Colonic mucosa (tissue), 4 donors: ENCODE results near the gene ORM2. TPM values are rescaled to one million over a fixed set of nuclear protein-coding genes. Genes with fewer than 3 reads are reported as not detected.
"Not testable (repeated sequence)": the region's sequence is repeated elsewhere in the genome, so short reads cannot be mapped to it uniquely, and the experiment has no call there.

Experiments
- DNase-seq: peaks from one replicate; pipeline ENCODE4 v3.0.0-alpha.2; 2020
- H3K27ac ChIP-seq: fragments of 200-600 bp; one replicate; pipeline ENCODE4 v1.8.0; 2021
- H3K27me3 ChIP-seq: fragments of 200-600 bp; one replicate; pipeline ENCODE4 v1.8.0; 2021
- H3K36me3 ChIP-seq: fragments of 200-600 bp; one replicate; pipeline ENCODE4 v1.8.0; 2021
- H3K4me1 ChIP-seq: fragments of 200-600 bp; one replicate; pipeline ENCODE4 v1.8.0; 2021; ENCODE audit warnings: mild to moderate bottlenecking
- H3K4me3 ChIP-seq: fragments of 200-600 bp; one replicate; pipeline ENCODE4 v1.8.0; 2021
- H3K9ac ChIP-seq, 2 donors: one replicate each; pipeline ENCODE4 v1.7.0; 2013; ENCODE audit warnings: control low read depth in 2 of 2, low read depth in 2 of 2, low read length in 2 of 2
- H3K9me3 ChIP-seq: fragments of 200-600 bp; one replicate; pipeline ENCODE4 v1.8.0; 2021
- intact Hi-C: fragments of 100-400 bp; cut with DNase I; formaldehyde crosslinking; loops from one replicate; pipeline ENCODE4 v1.14.1; 2022
- total RNA-seq, 2 donors: library from RNA; stranded (reverse); fragmentation: NEBNext Ultra II Directional in 1 of 2; extraction: Animal tissue kit (Norgen Biotek cat#: 25700) in 1 of 2; gene quantifications; one replicate each; pipeline ENCODE4 v1.2.1, GENCODE V29; 2021
- TF ChIP-seq, protein P1 (sequence below): fragments of 200-600 bp; IDR thresholded peaks from one replicate; pipeline ENCODE4 v1.8.0; 2022; ENCODE audit warnings: antibody characterized with exemption, mild to moderate bottlenecking
- donor health status: healthy.
- donor health status: DM: no; HTN: no; CAD: no.
- donor health status: DM: no; HTN: no; CAD: no.

Gene ORM2
- total RNA-seq, 2 donors from 2014 or later: 2.4 TPM; not detected in 1

GRCh38 chr9:114324492-114324891, 5.2 kb upstream of the ORM2 start:
- H3K27me3 ChIP-seq: no peaks in the 10 kb centered on the region
- H3K9ac ChIP-seq: no peak overlapping the region
- H3K4me1 ChIP-seq: no peaks in the 10 kb centered on the region
- no peak overlapping the region for H3K27ac ChIP-seq
- no peaks in the 10 kb centered on the region for H3K9me3 ChIP-seq
- TF ChIP-seq, protein P1, sequence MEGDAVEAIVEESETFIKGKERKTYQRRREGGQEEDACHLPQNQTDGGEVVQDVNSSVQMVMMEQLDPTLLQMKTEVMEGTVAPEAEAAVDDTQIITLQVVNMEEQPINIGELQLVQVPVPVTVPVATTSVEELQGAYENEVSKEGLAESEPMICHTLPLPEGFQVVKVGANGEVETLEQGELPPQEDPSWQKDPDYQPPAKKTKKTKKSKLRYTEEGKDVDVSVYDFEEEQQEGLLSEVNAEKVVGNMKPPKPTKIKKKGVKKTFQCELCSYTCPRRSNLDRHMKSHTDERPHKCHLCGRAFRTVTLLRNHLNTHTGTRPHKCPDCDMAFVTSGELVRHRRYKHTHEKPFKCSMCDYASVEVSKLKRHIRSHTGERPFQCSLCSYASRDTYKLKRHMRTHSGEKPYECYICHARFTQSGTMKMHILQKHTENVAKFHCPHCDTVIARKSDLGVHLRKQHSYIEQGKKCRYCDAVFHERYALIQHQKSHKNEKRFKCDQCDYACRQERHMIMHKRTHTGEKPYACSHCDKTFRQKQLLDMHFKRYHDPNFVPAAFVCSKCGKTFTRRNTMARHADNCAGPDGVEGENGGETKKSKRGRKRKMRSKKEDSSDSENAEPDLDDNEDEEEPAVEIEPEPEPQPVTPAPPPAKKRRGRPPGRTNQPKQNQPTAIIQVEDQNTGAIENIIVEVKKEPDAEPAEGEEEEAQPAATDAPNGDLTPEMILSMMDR: no peak
- no peak overlapping the region for H3K4me3 ChIP-seq
- DNase-seq: no peak
- no peaks in the 10 kb centered on the region for H3K36me3 ChIP-seq
- intact Hi-C loops: no loop called here

DNA sequence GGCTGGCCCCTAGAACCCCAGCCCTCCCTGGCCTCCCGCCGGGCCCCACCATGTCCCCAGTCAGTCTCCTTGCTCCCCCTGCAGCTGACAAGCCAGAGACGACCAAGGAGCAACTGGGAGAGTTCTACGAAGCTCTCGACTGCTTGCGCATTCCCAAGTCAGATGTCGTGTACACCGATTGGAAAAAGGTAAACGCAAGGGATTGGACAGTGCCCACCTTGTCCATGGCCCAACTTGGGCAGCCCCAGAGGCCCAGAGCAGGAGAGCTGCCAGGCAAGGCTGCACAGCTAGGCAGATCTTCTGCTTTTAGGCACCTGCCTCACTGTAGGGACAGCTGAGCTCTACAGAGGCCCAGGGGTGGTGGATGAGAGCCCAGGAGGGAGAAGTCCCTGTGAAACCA, 4.7 kb upstream of the ORM2 start:
- H3K9ac ChIP-seq, H3K27me3 ChIP-seq, H3K4me3 ChIP-seq, H3K36me3 ChIP-seq, H3K27ac ChIP-seq, H3K9me3 ChIP-seq, DNase-seq, H3K4me1 ChIP-seq, intact Hi-C loops: not testable (repeated sequence)

- DNase-seq, H3K9me3 ChIP-seq, H3K27me3 ChIP-seq, intact Hi-C loops, H3K27ac ChIP-seq, H3K9ac ChIP-seq, H3K4me3 ChIP-seq, H3K36me3 ChIP-seq, H3K4me1 ChIP-seq: not testable (repeated sequence)
Measured at GRCh38 chr9:114325684-114326254, 3.9 kb upstream of the ORM2 start.

DNA sequence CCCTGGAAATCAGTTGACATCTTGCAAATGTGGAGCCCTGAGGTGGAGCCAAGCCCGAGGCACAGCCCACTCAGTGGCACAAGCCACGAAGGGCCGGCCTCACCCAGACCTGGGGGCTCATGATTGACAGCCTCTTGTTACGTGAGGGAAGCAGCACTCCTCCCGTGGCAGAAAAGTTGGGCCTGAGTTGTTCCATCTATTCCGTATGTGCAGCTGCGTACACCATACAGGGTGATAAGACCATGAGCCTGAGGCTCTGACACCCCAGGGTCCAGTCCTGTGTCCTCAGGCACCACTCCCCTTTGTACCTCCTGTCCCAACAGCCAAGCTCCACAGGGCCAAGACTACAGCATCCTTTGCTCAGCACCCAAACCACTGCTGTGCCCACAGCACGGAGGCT, 1.9 kb upstream of the ORM2 start:
- Histone ChIP-seq H3K36me3 (no peaks in the 10 kb centered on the region), H3K4me1 (no peaks in the 10 kb centered on the region), H3K9me3 (no peaks in the 10 kb centered on the region), H3K27ac (no peak overlapping the region), H3K27me3 (no peaks in the 10 kb centered on the region), H3K4me3 (no peak overlapping the region), H3K9ac (no peak overlapping the region)
- TF ChIP-seq, protein P1: no peak
- intact Hi-C loops: no loop called here
- DNase-seq: no peak

GRCh38 chr9:114328357-114328820, 1.3 kb upstream of the ORM2 start:
- H3K9me3 ChIP-seq, H3K9ac ChIP-seq, H3K4me1 ChIP-seq, H3K27ac ChIP-seq, H3K4me3 ChIP-seq, intact Hi-C loops, H3K36me3 ChIP-seq, DNase-seq, H3K27me3 ChIP-seq: not testable (repeated sequence)

- intact Hi-C loops, H3K9ac ChIP-seq, H3K27ac ChIP-seq, DNase-seq, H3K4me1 ChIP-seq, H3K9me3 ChIP-seq, H3K4me3 ChIP-seq, H3K36me3 ChIP-seq, H3K27me3 ChIP-seq: not testable (repeated sequence)
Measured at GRCh38 chr9:114328937-114329624, 588 bp upstream of the ORM2 start.

DNA sequence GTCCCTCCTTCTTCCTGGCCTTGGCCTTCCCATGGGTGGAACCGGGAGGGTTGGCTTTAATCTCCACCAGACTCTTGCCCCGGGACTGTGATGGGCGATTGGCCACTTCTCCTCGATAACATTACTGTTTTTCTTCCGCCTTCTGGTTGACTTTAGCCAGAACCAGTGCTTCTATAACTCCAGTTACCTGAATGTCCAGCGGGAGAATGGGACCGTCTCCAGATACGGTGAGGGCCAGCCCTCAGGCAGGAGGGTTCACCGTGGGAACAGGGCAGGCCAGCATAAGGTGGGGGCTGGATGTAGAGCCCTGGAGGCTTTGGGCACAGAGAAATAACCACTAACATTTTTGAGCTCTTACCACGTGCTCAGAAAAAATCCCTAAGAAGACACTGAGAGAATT, 967 bp downstream of the ORM2 start:
- Histone ChIP-seq H3K9me3 (no peaks in the 10 kb centered on the region), H3K27ac (no peak overlapping the region), H3K4me3 (no peak overlapping the region), H3K9ac (no peak overlapping the region), H3K27me3 (no peaks in the 10 kb centered on the region), H3K36me3 (no peaks in the 10 kb centered on the region), H3K4me1 (no peaks in the 10 kb centered on the region)
- intact Hi-C loops: no loop called here
- TF ChIP-seq, protein P1: no peak
- no peak for DNase-seq

DNA sequence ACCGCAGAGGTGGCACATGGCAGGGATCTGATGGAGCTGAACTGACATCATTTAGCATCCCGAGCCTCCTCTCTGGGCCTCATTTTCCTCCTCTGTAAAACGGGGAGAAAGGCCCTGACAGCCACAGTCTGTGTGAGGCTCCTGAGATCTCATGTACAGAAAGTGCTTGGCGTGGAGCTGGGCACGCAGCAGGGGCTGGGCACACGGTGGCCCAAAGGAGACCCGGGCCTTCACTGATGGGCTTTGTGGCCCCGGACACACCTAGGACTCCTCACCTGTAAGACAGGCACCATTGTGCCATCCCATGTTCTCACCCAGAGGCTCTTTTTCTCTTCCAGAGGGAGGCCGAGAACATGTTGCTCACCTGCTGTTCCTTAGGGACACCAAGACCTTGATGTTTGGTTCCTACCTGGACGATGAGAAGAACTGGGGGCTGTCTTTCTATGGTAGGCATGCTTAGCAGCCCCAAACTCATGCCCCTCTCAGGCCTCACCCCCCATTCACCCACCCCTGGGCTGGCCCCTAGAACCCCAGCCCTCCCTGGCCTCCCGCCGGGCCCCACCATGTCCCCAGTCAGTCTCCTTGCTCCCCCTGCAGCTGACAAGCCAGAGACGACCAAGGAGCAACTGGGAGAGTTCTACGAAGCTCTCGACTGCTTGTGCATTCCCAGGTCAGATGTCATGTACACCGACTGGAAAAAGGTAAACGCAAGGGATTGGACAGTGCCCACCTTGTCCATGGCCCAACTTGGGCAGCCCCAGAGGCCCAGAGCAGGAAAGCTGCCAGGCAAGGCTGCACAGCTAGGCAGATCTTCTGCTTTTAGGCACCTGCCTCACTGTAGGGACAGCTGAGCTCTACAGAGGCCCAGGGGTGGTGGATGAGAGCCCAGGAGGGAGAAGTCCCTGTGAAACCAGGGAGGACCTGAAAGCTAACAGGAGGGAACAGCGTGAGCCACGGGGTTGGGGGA, 1.8 kb downstream of the ORM2 start:
- H3K9me3 ChIP-seq, H3K27me3 ChIP-seq, H3K36me3 ChIP-seq, H3K4me3 ChIP-seq, H3K4me1 ChIP-seq, DNase-seq, intact Hi-C loops, H3K9ac ChIP-seq, H3K27ac ChIP-seq: not testable (repeated sequence)

DNA sequence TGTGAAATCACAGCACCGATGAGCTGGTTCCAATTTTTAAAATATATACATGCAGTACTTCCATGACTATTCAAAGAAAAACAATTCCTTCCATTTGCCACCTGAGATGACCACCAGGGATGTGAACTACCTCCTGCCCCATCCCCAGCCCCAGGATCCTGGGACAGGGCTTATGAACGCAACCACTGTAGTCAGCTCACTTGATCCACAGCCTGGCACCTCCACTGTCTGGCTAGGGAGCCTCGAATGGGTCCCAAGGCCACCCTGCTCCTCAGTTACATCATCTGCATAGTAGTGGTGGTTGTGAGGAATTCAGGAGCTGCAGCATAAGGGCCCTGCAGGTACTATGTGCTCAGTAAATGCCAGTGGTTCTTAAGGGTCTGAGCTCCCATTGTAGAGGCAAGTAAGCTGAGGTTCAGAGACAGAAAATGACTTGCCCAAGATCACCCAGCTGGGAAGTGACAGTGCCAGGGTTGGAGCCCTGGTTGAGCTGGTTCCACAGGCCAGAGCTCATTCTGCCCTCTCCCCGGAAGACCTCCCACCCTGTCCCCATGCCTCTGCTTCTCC, 2.9 kb downstream of the ORM2 start:
- H3K9ac ChIP-seq, H3K36me3 ChIP-seq, H3K4me3 ChIP-seq, H3K27ac ChIP-seq, intact Hi-C loops, H3K4me1 ChIP-seq, H3K27me3 ChIP-seq, H3K9me3 ChIP-seq, DNase-seq: not testable (repeated sequence)

DNA sequence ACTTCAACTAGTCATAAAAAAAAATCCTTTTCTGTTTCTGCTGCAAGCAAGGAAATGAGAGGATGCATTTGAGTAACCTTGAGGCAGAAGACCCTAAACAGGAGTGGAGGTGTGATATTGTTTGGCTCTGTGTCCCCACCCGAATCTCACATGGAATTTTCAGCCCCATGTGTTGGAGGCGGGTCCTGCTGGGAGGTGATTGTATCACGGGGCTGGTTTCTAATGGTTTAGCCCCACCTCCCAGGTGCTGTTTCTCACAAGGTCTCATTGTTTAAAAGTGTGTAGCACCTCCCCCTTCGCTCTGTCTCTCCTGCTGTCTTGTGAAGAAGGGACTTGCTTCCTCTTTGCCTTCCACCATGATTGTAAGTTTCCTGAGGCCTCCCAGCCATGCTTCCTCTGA, 4.0 kb downstream of the ORM2 start:
- H3K27ac ChIP-seq, H3K4me1 ChIP-seq, DNase-seq, H3K9ac ChIP-seq, H3K36me3 ChIP-seq, H3K4me3 ChIP-seq, intact Hi-C loops, H3K27me3 ChIP-seq, H3K9me3 ChIP-seq: not testable (repeated sequence)
